T-helper 2 cell treated with Interferon-gamma antibody and Interleukin-4, amounts not matched to agents 5 μg/mL and 100 μg/mL, for 36 hours (primary cell): ENCODE data around the gene SLC2A4RG.

Source experiments
- DNase-seq: peaks from one replicate; pipeline ENCODE4 v3.0.0; 2021; ENCODE audit warnings: low spot score
- H3K27ac Mint-ChIP-seq: one replicate; pipeline ENCODE4 v1.8.0; 2021; ENCODE audit warnings: mild to moderate bottlenecking, mixed read lengths
- H3K27me3 Mint-ChIP-seq: one replicate; pipeline ENCODE4 v1.8.0; 2021; ENCODE audit warnings: low read depth, mixed read lengths
- H3K36me3 Mint-ChIP-seq: one replicate; pipeline ENCODE4 v1.8.0; 2021; ENCODE audit warnings: low read depth, mixed read lengths
- H3K4me1 Mint-ChIP-seq: one replicate; pipeline ENCODE4 v1.8.0; 2021; ENCODE audit warnings: low read depth, mixed read lengths
- H3K4me3 Mint-ChIP-seq: one replicate; pipeline ENCODE4 v1.8.0; 2022; ENCODE audit warnings: mild to moderate bottlenecking, moderate library complexity, mixed read lengths
- H3K9me3 Mint-ChIP-seq: one replicate; pipeline ENCODE4 v1.8.0; 2021; ENCODE audit warnings: mixed read lengths

Gene SLC2A4RG

DNA sequence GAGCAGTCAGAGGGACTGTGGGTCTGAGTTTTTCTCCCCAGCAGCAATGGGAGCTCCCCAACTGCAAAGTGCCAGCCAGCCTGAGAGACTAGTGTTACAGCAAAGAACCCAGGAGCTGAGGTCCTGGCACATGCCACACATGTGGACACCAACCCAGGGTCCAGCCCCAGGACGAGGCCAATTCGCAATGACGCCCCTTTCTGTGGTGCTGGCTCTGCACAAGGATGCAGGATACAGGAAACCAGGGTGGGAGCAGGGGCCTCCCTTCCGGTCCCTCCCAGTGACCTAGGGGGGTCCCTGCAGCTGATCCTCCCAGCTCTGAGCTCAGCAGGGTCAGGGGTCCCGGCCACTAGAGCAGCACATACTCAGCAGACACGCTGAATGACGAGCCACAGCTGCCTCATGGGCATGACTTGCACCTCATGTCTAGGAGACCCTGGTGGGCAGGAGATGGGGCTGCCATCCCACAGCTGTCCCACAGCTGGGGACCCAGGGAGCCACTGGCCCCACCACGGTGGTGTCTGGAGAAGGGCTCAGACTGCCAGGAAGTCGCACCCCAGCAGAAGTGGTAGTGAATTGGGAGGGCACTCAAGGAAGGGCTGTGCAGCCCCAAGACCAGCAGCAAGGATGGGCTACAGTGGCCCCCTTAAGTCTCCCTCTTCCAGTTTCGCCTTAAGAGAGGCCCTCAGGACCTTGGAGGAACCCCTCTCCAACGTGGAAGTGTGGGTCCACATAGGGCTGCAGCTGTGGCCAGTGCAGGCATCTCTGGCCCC lies 35.4 kb upstream of the SLC2A4RG start:
- Mint-ChIP-seq H3K4me1 (peaks cover 24% of the 10 kb centered on the region), H3K36me3 (peaks cover 33% of the 10 kb centered on the region), H3K4me3 (no peak overlapping the region), H3K9me3 (no peaks in the 10 kb centered on the region), H3K27ac (no peak overlapping the region), H3K27me3 (no peaks in the 10 kb centered on the region)
- DNase-seq: no peak

DNA sequence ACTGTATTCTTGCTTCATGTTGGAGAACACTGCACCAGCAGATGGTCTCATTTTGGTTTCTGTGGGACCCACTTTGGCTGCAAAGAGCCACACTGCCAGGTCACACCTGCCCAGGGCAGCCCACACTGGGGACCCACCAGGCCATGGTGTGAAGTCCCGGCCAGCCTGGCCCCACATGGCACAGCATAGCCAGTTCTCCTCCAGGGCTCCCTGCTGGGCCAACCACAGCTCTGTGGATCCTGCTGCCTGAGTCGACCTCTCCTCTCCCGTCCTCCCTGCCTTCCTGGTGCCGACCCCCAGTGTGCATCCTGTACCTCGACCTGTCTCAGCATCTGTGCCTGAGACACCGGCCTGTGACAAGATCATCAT lies 34.8 kb upstream of the SLC2A4RG start:
- H3K4me1 Mint-ChIP-seq: peaks cover 26% of the 10 kb centered on the region
- H3K27ac Mint-ChIP-seq: peak overlapping the region; percentile 4
- peaks cover 37% of the 10 kb centered on the region for H3K36me3 Mint-ChIP-seq
- peak overlapping the region; percentile 18 for H3K4me3 Mint-ChIP-seq
- no peaks in the 10 kb centered on the region for H3K9me3 Mint-ChIP-seq
- DNase-seq: no peak
- H3K27me3 Mint-ChIP-seq: no peaks in the 10 kb centered on the region

DNA sequence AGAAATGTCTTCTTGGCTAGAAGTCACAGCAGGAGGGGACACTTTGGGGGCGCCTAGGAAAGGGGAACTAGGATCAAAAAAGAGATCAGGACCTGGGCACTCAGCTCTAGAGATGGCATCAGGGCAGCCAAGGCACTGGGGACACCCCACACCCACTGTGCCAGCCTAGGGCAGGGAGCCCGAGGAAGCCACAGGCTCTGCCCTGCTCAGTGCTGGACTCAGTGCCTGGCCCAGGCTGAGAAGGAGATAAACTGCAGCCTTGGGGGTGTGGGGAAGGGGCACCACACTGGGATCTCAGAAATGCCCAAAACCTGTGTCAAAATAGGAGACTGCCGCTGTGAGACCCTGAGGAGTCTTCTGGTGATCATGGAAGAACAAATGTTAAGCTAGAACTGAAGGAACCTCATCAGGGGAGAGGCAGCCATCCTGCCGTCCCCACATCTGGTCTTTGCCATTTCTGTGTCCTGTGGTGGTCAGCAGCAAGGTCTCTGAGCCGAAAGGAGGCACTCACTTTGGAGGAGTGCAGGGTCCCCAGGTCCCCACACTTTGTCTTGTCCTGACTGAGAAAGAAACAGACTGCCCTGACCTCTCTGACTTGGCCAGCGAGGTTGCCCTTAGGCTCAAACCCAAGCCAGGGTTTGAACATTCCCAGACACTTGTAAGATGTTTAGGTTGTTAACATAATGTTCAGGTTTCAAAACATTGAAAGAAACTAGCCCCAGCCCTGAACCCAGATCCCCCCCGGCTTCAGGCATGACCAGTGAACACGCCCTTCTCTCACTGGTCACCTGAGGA lies 34.1 kb upstream of the SLC2A4RG start:
- peaks cover 27% of the 10 kb centered on the region for H3K4me1 Mint-ChIP-seq
- peaks cover 42% of the 10 kb centered on the region for H3K36me3 Mint-ChIP-seq
- H3K27ac Mint-ChIP-seq: no peak overlapping the region
- DNase-seq: no peak
- H3K4me3 Mint-ChIP-seq: peak overlapping the region; percentile 18
- H3K9me3 Mint-ChIP-seq: no peaks in the 10 kb centered on the region
- no peaks in the 10 kb centered on the region for H3K27me3 Mint-ChIP-seq

DNA sequence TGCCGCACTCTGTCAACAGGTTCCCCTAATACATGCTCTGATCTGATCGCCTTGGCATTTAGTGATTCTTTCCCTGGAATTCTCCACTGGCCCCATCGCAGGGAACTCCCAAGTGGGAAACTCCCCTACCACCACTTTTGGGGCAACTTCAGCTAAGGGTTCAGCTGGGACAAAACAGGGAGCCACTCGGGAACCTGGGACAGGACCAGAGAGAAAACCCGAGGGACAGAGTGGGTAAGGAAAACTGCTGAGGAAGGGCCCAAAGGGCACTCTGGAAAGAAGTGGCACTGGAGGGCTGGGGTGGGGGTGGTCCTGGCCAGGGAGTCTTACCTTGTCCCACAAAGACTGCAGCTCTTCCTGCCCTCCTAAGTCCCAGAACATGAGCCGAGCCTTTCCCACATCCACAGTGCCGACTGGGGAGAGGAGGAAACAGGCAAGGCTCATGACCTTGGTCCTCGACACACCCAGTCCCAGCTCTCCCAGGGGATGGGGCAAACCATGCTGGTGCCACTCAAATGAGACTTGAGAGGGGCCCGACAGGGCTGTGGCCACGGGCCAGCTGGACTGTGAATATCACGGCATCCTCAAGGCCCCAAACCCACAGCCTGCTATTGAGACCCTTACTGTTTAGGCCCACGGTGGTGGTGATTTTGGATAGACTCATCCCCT lies 33.4 kb upstream of the SLC2A4RG start:
- Mint-ChIP-seq H3K4me3 (peak overlapping the region; percentile 94), H3K4me1 (peaks cover 33% of the 10 kb centered on the region), H3K9me3 (no peaks in the 10 kb centered on the region), H3K27me3 (no peaks in the 10 kb centered on the region), H3K36me3 (peaks cover 49% of the 10 kb centered on the region), H3K27ac (peak overlapping the region; percentile 88)
- no peak for DNase-seq

DNA sequence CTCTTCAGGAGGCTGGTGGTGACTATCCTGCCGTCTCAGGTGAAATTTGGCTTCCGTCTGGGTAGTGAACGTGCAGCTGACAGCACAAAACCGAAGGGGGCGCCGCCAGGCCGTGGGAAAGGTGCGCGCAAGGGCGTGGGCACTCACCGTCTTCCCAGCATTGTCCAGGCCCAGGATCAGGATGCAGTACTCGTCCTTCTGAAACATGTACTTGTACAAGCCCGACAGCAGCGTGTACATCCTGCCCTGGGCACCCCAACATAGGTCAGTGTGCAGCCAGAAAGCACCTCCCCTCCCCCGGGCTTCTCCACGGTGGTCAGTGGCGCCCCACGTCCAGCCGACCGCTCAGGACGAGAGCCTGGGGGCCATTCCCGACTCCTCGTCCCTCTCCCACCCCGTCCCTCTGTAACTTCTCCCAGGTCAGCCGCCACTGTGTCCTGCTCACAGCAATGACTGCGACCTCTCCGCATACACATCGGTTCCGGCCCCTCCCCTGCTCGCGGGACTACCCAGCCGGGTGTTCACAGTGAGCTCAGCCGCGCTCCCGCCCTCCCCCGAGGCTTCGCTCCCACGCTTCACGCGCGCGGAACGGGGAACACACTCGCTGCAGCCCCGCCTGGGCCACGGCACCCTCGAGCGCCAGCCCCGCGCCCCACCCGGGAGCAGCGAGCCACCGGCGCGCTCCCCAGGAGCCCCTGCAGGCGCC lies 32.6 kb upstream of the SLC2A4RG start:
- Mint-ChIP-seq H3K9me3 (no peaks in the 10 kb centered on the region), H3K4me1 (peaks cover 33% of the 10 kb centered on the region), H3K36me3 (peaks cover 56% of the 10 kb centered on the region), H3K4me3 (peak overlapping the region; percentile 94), H3K27ac (peak overlapping the region; percentile 88), H3K27me3 (no peaks in the 10 kb centered on the region)
- peak; percentile 52 for DNase-seq

DNA sequence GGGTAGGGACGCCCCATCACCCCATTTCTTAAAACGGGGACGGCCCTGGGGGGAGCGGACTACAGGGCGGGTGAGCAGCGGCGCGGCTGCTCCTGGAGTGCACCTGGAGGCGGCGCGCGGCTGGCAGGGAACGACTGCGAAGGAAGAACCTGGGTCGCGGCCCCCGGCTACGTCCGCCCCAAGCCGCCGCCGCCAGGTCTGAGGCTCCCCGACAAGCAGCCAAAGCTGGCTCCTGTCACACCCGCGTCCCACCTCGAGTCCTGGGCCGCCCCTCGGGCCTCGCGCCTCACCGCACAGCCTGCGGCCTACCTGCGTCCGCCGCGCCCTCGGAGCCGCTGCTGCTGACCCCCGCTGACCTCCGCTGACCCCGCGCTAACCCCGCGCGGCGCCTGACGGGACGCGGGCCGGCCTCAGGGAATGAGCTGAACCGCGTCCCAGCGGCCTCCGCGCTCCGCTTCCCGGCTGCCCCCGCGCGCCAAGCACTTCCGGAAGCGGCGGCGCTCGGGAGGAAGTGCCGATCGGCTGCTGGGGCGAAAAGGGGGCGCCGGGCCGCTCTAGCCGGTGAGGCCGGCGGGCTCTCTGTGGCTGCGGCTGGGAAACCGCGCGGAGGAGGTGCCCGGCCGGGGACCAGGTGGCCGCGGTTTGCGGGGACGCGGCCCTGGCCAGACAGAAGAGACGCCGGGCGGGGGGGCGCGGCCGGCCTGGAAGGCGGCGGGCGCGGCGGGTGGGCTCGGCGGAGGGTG lies 31.8 kb upstream of the SLC2A4RG start, which contains the start of the genes ARFRP1 and ZGPAT:
Gene ARFRP1 (minus strand): TSS at position 419 of the 743 bp plus-strand sequence. CDS start 885 bp downstream, outside the sequence.
Gene ZGPAT (plus strand): TSS at position 482 of the 743 bp plus-strand sequence. CDS start 542 bp downstream, outside the sequence.
- peaks cover 5% of the 10 kb centered on the region for H3K9me3 Mint-ChIP-seq
- DNase-seq: peak; percentile 91
- H3K36me3 Mint-ChIP-seq: peaks cover 63% of the 10 kb centered on the region
- H3K27ac Mint-ChIP-seq: peak within 1 kb of the TSS; percentile 88
- H3K4me3 Mint-ChIP-seq: peak within 1 kb of the TSS; percentile 94
- H3K27me3 Mint-ChIP-seq: no peaks in the 10 kb centered on the region
- H3K4me1 Mint-ChIP-seq: peaks cover 37% of the 10 kb centered on the region

DNA sequence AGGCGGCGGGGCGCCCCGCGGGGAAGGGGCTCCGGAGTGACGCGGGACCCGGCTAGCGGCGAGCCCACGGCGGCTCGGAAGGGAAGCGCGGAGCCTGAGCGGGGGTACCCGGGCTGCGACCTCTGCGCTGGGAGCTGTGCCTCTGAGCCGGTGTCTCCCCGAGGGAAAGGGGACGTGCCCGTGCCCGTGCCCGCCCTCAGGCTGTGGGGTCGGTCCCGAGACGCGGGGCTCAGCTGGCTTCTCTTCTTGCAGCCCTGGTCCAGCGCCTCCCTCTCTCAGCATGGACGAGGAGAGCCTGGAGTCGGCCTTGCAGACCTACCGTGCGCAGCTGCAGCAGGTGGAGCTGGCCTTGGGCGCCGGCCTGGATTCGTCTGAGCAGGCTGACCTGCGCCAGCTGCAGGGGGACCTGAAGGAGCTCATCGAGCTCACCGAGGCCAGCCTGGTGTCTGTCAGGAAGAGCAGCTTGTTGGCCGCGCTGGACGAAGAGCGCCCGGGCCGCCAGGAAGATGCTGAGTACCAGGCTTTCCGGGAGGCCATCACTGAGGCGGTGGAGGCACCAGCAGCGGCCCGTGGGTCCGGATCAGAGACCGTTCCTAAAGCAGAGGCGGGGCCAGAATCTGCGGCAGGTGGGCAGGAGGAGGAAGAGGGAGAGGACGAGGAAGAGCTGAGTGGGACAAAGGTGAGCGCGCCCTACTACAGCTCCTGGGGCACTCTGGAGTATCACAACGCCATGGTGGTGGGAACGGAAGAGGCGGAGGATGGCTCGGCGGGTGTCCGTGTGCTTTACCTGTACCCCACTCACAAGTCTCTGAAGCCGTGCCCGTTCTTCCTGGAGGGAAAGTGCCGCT lies 31.1 kb upstream of the SLC2A4RG start:
- DNase-seq: no peak
- Mint-ChIP-seq H3K9me3 (peaks cover 5% of the 10 kb centered on the region), H3K4me1 (peaks cover 37% of the 10 kb centered on the region), H3K36me3 (peaks cover 65% of the 10 kb centered on the region), H3K27ac (peak overlapping the region; percentile 67), H3K4me3 (peak overlapping the region; percentile 88), H3K27me3 (no peaks in the 10 kb centered on the region)

DNA sequence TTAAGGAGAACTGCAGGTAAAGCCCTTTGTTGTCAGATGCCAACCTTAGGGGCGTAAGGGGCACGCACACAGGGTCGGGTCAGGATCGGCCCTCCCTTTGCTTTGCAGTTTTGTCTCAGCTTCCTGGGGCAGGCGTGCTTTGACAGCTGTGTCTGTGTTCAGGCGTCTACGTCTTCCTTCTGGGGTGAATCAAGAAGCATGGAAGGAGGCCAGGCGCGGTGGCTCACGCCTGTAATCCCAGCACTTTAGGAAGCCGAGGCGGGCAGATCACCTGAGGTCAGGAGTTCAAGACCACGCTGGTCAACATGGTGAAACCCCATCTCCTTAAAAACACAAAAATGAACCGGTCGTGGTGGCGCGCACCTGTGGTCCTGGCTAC lies 30.4 kb upstream of the SLC2A4RG start:
- Mint-ChIP-seq H3K36me3 (peaks cover 68% of the 10 kb centered on the region), H3K27ac (no peak overlapping the region), H3K4me1 (peaks cover 37% of the 10 kb centered on the region), H3K27me3 (no peaks in the 10 kb centered on the region), H3K9me3 (peaks cover 5% of the 10 kb centered on the region), H3K4me3 (peak overlapping the region; percentile 88)
- DNase-seq: no peak

DNA sequence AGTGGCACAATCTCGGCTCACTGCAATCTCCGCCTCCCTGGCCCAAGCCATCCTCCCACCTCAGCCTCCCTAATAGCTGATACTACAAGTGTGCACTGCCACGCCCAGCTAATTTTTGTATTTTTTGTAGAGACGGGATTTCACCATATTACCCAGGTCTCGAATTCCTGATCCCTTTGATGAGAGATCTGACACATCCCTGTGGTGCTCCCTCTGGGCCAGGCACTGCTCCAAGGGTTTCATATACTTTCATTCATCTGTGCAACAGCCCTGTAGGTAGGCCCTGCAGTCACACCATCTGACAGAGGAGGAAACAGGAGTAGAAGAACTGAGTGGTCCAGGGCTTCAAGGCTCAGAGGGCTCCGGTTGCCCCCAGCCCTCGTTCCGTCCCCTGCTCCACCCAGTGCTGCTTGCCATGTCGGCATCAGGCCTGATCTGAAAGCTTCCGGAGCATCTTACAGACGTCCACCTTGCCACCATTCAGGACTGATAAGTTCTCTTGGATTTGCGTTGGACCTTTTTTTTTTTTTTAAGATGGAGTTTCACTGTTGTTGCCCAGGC lies 28.4 kb upstream of the SLC2A4RG start:
- Mint-ChIP-seq H3K9me3 (peaks cover 14% of the 10 kb centered on the region), H3K4me1 (peaks cover 28% of the 10 kb centered on the region), H3K27me3 (no peaks in the 10 kb centered on the region), H3K27ac (no peak overlapping the region), H3K36me3 (peaks cover 74% of the 10 kb centered on the region), H3K4me3 (peak overlapping the region; percentile 71)
- no peak for DNase-seq

DNA sequence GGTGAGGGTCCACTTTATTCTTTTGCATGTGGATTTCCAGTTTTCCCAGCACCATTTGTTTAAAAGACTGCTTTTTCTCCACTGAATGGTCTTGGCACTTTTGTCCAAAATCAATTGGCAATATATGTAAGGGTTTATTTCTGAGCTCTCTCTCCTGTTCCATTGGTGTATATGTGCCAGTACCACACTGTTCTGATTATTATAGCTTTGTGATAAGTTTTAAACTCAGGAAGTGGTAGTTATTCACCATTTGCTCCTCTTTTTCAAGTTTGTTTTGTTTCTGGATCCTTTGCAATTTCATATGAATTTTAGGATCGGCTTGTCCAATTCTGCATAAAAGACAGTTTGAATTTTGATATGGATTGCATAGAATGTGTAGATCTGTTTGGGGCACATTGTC lies 27.4 kb upstream of the SLC2A4RG start:
- Mint-ChIP-seq H3K36me3 (peaks cover 74% of the 10 kb centered on the region), H3K27ac (no peak overlapping the region), H3K9me3 (peaks cover 17% of the 10 kb centered on the region), H3K27me3 (no peaks in the 10 kb centered on the region), H3K4me1 (peaks cover 19% of the 10 kb centered on the region), H3K4me3 (no peak overlapping the region)
- no peak for DNase-seq

DNA sequence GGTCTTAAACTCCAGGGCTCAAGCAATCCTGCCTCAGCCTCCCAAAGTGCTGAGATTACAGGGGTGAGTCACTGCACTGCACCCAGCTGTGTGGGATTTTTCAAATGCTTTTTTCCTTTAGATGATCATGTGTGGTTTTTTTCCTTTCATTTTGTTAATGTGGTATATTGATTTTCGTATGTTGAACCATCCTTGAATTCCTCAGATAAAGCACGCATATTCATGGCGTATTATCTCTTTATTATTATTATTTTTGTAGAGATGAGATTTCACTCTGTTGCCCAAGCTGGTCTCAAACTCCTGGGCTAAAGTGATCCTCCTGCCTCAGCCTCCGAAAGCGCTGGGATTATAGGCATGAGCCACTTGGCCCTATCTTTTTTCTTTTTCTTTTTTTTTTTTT lies 24.7 kb upstream of the SLC2A4RG start:
- Mint-ChIP-seq H3K27me3 (no peaks in the 10 kb centered on the region), H3K4me3 (no peak overlapping the region), H3K4me1 (peaks cover 11% of the 10 kb centered on the region), H3K27ac (no peak overlapping the region), H3K9me3 (peaks cover 28% of the 10 kb centered on the region), H3K36me3 (peaks cover 77% of the 10 kb centered on the region)
- no peak for DNase-seq

DNA sequence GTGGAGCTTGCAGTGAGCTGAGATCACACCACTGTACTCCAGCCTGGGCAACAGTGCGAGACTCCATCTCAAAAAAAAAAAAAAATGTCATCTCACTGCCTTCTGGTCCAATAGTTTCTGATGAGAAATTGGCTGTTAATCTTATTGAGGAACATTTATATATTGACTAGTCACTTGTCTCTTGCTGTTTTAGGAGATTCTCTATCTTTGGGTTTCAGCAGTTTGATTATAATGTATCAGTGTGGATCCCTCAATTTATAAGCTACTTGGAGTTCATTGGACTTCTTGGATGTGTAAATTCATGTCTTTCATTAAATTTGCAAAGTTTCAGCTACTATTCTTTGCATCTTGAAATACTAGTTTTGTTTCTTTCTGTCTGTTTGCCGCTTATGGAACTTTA lies 20.6 kb upstream of the SLC2A4RG start:
- Mint-ChIP-seq H3K9me3 (peaks cover 24% of the 10 kb centered on the region), H3K27ac (no peak overlapping the region), H3K27me3 (no peaks in the 10 kb centered on the region), H3K4me1 (peaks cover 8% of the 10 kb centered on the region), H3K4me3 (no peak overlapping the region), H3K36me3 (peaks cover 77% of the 10 kb centered on the region)
- DNase-seq: no peak
